ENCODE results near the gene WNK3. TPM values are rescaled to one million over a fixed set of nuclear protein-coding genes. Genes with fewer than 3 reads are reported as not detected.
"Not testable (repeated sequence)": the region's sequence is repeated elsewhere in the genome, so short reads cannot be mapped to it uniquely, and the experiment has no call there.

Gene WNK3
- total RNA-seq, 2 donors from 2014 or later = 1.7 to 3.0 TPM

- Histone ChIP-seq H3K27me3 (no peaks in the 10 kb centered on the region), H3K9me3 (no peaks in the 10 kb centered on the region), H3K4me1 (no peaks in the 10 kb centered on the region), H3K27ac (peak overlapping the region; percentile 42 to 69), H3K36me3 (no peaks in the 10 kb centered on the region), H3K4me3 (peak overlapping the region; percentile 49 to 56)
- TF ChIP-seq CTCF (IDR thresholded peaks at IDR 0.05) = no peak
- DNase-seq (ENCODE audit: low spot score) = no peak
These were observed 772 bp upstream of the WNK3 start for GRCh38 chrX:54358424-54359211.

GRCh38 chrX:54352677-54353076 lies 5.2 kb downstream of the WNK3 start:
- no peak overlapping the region for H3K27ac ChIP-seq
- no peaks in the 10 kb centered on the region for H3K27me3 ChIP-seq
- no peak overlapping the region for H3K4me3 ChIP-seq
- no peaks in the 10 kb centered on the region for H3K36me3 ChIP-seq
- no peak for DNase-seq (ENCODE audit: low spot score)
- TF ChIP-seq CTCF (IDR thresholded peaks at IDR 0.05) = no peak
- H3K4me1 ChIP-seq = no peaks in the 10 kb centered on the region
- peaks cover 0 to 11% of the 10 kb centered on the region in 2 donors for H3K9me3 ChIP-seq

- not testable (repeated sequence) for H3K27ac ChIP-seq, H3K4me3 ChIP-seq
These were observed 20.5 kb downstream of the WNK3 start for GRCh38 chrX:54337383-54337782.

GRCh38 chrX:54325077-54325476 lies 32.8 kb downstream of the WNK3 start:
- TF ChIP-seq CTCF (IDR thresholded peaks at IDR 0.05) = no peak

More at GRCh38 chrX:54337383-54337782, 20.5 kb downstream of the WNK3 start:
- H3K9me3 ChIP-seq; H3K27me3 ChIP-seq; H3K4me1 ChIP-seq; DNase-seq (ENCODE audit: low spot score); H3K36me3 ChIP-seq: not testable (repeated sequence)

GRCh38 chrX:54320067-54320466 lies 37.8 kb downstream of the WNK3 start:
- no peak overlapping the region for H3K27ac ChIP-seq
- DNase-seq (ENCODE audit: low spot score) = no peak

More at GRCh38 chrX:54325077-54325476, 32.8 kb downstream of the WNK3 start:
- H3K4me1 ChIP-seq = no peaks in the 10 kb centered on the region
- H3K27ac ChIP-seq = no peak overlapping the region
- no peaks in the 10 kb centered on the region for H3K9me3 ChIP-seq
- H3K27me3 ChIP-seq = no peaks in the 10 kb centered on the region
- H3K4me3 ChIP-seq = no peak overlapping the region
- no peak for DNase-seq (ENCODE audit: low spot score)
- H3K36me3 ChIP-seq = no peaks in the 10 kb centered on the region

GRCh38 chrX:54306379-54306778 lies 51.5 kb downstream of the WNK3 start:
- H3K36me3 ChIP-seq = no peaks in the 10 kb centered on the region
- no peaks in the 10 kb centered on the region for H3K4me1 ChIP-seq
- DNase-seq (ENCODE audit: low spot score) = no peak
- no peak overlapping the region for H3K27ac ChIP-seq
- H3K4me3 ChIP-seq = no peak overlapping the region
- no peaks in the 10 kb centered on the region for H3K27me3 ChIP-seq
- no peaks in the 10 kb centered on the region for H3K9me3 ChIP-seq
- TF ChIP-seq CTCF (IDR thresholded peaks at IDR 0.05) = no peak

More at GRCh38 chrX:54320067-54320466, 37.8 kb downstream of the WNK3 start:
- TF ChIP-seq CTCF (IDR thresholded peaks at IDR 0.05) = no peak
- Histone ChIP-seq H3K9me3 (no peaks in the 10 kb centered on the region), H3K36me3 (no peaks in the 10 kb centered on the region), H3K4me1 (no peaks in the 10 kb centered on the region), H3K27me3 (no peaks in the 10 kb centered on the region), H3K4me3 (no peak overlapping the region)
